ENCODE measurements around the gene EZH2.

Gene EZH2

DNA sequence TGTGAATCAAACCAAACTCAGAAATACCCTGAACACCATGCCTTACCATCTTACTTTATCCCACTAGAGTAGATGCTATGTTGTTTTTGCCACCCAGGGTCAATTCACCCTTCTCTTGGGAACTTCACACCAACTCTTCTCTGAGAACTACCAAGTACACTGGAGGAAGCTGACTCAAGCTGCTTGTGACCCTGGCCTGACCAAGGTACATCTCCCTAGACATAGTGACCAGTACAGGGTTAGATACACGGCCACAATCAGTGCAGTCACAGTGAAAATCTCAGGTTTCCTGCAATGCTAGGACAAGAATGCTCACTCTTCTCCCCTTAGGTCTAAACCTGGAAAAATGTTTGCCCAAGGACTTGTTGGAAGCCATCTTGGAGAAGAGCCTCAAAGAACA lies 31.8 kb downstream of the EZH2 start:
- DNase-seq, result no peak

DNA sequence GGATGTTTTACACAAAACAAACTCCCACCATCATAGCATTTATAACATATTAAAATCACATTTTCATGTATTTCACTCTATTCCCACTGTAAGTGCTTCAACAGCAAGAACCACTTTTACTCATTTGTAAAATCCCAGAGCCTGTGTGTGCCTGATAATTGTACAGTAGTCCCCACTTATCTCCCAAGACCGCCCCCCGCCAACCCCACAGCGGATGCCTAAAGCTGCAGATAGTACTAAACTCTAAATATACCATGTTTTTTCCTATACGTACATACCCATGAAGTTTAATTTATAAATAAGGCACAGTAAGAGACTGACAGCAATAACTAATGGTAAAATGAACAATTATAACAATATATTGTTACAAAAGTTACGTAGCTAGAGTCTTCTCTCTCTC lies 33.5 kb downstream of the EZH2 start:
- no peak for DNase-seq

DNA sequence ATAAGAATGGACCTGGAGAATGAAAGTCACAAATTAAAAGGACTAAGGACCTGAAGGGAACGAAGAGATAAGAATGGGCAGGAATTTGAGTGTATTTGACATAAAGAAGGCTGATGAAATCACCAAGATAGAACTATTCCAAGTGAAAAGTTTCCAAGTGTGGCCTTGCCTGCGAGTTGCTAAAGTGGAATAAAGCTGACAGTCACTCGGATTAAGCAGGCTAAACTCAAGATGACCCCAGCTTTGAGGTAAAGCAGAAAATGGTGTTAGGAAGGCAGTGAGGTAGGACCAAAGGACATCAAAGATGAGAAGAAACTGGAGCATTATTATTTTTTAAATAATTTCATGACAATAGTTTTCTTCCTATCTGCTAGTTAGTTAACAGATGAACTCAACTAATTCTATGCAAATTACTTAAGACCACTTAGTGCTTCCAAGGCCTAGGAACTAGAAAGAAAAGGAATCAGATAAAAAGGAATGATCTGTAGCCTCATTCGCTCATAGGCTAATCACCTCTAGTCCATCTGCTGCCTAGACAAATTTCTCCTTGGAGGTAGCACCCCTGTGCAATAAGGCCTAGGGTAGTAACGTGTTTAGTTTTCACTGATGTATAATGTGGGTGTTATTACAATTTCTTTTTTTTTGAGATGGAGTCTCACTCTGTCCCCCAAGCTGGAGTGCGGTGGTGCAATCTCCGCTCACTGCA lies 34.5 kb downstream of the EZH2 start:
- no peak for DNase-seq

DNA sequence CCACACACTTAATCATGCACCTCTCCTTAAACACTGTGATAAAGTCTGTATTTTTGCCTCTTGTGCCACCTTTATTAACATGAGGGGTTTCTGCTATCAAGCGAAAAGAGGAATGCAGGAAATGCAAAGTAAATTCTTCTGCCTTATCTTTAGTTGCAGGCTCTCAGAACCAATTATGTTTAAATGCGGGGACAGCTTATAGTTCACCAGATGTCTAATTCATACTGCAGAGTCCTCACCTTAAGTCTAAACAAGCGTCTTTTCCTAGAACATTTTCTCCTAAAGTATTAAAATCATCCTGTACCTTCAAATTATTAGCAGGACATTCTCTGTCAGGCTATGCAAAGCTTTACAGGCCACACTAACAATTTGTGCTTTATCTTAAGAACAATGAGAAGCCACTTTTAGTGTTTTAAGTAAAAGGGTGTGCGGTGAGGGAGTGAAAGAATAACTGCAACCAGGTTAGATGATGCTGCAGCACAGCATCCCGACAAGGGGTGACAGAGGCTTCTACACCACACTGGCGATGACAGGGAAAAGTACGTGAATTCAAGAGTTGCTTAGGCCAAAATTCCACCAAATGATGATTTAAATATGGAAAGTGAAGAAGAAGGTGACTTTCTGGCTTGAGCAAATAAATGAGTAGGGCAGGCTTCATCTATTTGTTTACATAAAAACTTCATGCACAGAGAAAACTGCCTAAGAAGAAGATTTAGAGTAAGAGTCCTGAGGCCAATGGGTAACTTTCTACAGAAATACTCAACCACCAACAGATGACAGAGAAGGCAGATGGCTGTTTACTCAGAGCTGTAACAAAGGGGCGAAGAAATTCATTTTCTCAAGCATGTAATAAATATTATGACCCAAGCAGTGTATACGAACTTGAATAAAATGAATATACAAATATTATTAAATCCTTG lies 36.0 kb downstream of the EZH2 start:
- DNase-seq, result no peak

DNA sequence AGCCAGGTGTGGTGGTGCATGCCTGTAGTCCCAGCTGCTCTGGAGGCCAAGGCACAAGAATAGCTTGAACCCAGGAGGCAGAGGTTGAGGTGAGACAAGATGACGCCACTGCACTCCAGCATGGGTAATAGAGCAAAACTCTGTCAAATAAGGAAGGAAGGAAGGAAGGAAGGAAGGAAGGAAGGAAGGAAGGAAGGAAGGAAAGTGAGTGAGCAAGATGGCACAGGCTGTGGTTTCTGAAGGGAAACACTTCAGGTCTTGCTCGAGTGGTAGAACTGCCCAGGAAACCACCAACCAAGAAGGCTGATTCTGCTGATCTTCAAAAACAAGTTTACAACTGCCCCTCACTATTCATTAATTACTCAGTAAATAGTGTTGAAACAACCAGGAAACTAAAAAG lies 45.2 kb downstream of the EZH2 start:
- DNase-seq, result no peak

DNA sequence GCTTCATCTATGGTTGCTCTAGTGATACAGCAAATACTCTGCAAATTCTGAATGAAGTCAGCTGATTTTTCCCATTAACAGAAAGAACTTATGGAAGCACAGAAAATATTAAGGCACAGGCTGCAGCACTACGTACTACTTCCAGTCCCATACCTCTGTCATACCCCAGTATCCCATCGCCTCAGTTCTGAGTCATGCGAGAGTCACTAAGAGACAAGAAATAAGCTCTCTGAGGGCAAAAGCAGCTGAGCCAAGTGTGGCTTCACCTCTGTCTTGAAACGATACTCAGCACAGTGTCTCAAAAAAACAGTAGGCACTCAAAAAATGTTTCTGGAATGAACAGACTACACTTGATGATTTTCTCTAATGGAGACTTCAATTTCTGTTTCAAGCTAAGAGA lies 48.2 kb downstream of the EZH2 start:
- DNase-seq, result no peak

DNA sequence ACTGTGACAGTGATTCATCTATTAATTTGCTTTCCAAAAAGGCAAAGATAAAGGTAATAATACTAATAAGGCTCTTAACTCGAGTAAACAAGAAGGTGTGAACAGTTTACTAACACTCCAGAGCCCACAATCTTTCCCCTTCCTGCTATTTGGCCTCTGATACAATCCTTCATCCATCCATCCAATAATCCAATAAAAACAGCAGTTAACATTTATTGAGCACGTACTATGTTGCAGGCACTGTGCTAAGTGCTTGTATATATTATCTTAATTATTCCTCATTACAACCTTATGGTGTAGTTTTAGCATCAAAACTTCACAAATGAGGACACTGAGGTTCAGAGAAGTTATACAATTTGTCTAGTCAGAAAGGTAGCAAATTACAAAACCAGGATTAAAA lies 49.5 kb downstream of the EZH2 start:
- no peak for DNase-seq

DNA sequence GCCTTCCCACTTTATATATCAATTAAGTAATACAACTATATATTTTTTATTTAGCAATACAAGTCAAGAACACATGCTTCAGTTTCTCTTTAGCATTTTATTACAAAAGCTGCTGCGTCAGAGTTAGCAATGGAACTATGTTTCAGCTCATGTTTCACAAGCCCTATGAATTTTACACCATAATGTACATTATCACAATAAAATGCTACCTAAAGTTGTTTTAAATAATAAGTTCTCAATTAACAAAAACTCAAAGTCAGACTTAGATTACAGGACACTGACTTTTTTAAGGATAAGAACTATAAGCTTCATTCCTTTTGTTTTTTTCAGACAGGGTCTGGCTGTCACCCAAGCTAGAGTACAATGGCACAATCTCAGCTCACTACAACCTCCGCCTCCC lies 52.3 kb downstream of the EZH2 start:
- no peak for DNase-seq

DNA sequence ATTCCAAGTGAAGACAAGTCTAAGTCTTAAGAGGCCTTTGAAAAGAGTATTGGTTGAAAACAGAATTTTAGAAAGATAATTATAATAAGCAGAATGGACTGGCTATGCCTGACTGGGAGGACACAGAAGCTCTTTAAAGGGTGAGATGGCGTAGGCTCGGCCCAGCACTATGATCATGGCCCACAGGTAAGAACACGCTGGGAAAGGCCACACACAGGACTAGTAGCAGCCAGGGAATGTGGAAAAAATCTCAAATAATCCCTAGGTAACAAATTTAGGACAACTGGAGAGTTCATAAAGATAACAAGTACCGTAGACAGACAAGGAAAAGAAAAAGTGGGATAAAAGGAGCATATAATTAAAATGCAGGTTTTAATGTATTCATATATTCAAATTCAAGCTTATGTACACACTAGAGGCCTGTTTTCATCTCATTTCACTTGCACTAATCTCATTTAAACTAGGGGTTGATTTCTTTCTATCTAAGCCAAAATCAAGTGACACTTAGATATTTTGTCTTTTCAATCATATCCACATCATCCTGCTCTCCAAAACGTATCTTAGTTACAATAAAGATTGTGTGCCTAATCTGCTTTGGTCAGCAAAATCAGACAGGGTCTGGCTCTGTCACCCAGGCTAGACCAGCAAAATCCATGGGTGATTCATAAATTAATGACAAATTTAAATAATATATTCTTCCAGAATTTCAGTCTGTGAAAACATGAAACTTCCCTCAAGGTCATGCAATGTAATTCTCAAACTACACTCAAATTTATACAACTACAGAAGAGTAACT lies 53.0 kb downstream of the EZH2 start:
- DNase-seq, result no peak

DNA sequence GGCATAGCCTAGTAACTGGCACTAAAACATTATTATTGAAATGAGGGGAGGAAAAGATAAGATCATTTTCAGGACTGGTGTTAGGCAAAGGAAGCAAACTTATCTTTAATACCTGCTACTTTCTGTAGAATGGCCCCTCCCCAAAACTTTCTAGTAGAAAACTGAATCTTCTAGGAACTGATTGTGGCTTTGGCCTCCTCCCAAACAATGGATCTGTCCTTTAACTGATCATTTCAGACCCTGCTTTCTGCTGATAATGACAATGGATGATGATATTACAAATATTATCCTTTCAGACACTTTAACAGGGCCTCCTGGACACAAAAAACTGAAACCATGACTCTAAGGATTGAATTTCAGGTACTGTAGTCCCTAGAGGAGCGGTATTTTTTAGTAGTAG lies 55.1 kb downstream of the EZH2 start:
- no peak for DNase-seq

DNA sequence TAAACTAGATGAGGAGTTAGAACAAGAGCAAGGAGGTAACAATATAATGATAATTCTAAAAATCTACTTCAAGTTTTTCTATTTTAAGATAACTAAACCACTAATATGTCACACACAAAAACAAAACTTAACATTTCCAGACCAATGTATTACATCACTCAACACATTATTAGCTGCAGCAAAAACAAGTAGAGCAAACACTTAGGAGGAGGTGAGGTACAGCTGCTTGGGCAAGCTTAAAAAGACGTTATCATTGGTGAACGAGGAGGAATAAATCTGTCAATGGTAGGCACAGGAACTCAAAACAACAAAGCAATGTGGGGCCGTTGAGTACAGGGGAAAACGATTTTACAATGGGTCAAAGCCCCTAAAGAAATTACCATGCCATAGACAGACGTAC lies 58.8 kb downstream of the EZH2 start:
- DNase-seq, result no peak

DNA sequence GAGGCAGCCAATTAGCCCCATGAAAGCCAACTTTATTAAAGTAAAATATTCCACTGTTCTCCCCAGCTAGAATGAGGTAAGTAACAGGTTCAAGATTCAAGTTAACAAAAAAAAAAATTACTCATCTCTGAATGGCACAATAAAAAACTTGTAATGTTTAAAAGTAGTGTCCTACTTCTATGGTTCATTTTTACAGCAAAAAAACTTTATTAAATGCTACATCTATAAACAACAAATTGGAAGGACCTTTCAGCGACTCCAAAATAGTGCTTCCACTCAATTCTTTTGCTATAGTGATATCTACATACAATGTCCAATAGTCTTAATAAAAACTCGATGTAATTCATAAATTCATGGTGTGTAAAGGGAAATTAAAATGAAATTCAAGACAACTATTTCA lies 59.2 kb downstream of the EZH2 start:
- no peak for DNase-seq

DNA sequence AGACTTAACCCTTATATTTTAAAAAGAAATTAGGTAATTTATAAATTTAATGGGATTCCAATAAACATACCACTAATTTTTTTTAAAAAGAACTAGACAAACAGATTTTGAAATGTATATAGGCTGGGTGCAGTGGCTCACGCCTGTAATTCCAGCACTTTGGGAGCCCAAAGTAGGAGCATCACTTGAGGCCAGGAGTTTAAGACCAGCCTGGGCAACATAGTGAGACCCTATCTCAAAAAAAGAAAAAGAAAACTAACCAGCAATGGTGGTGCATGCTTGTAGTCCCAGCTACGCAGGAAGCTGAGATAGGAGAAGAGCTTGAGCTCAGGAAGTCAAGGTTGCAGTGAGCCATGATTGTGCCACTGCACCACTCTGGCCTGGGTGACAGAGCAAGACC lies 62.7 kb downstream of the EZH2 start:
- DNase-seq, result no peak

DNA sequence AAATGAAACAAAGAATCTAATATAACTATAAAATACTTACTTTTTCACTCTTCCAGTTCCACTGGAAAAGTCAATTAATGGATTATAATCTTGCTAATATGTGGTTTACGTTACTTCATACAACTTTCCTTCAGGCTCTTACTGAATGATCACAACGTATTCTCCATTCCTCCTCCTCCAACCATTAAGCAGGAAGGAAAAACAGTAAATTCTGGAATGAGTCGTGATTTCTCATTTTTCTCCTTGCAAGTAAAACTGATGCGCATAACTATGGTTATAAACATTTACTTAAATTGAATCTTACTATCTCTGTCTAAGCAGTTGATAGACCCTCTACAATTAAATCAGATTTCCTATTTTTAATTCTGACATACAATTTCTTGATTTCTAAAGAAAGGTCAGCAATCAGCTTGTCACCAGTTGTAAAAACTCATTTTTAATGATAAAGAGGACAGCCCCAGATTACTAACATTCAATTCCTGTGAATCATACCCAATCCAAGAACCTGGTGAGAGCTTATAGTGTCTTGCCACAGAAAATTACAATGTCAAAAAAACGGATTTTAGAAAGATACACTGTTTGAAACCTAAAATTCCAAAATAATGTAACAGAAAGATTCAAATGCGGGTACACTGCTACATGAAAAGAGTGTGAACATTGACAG lies 64.3 kb downstream of the EZH2 start:
- DNase-seq, result no peak

DNA sequence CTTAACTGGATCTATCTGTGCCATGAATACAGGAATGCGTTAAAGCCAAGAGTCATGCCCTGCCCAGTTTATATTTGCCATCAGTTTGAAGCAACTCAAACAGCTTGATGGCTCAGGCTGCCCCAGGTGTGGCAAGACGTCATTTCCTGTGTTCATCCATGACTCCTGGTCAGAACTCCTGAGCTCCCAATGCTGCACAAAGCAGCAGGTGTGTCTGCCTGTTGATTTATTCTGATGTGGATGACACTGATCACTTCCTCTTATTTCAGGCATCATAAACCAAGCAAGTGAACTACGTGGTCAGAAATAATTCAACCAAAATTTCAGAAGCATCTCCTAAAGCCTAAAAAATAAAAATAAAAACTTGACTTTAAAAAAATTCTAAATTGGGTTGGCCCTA lies 68.5 kb downstream of the EZH2 start:
- DNase-seq, result no peak

DNA sequence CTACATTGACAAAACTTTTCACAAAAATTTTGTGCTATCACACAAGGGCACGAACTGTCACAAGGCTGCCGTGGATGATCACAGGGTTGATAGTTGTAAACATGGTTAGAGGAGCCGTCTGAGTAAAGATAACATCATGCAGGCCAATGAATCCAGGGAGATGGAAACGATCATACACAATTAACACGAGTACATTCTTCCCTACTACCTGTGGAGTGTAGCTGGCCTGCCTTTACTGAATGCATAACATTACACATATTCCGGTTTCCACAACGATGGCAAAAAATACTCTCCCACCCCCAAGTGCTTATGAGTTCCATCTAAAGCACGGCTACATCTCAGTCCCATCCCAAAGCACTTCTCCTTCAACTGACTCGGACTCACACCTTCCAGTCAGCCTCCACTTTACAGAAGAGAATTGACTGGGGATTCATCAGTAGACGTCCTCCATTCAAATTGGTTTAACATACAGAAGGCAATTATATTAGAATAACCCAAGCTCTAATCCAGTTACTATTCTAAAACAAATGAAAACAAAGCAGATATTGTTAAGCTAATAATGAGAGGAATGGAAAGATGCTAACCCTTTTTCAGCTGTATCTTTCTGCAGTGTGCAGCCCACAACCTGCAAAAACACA lies 69.0 kb downstream of the EZH2 start:
- no peak for DNase-seq

DNA sequence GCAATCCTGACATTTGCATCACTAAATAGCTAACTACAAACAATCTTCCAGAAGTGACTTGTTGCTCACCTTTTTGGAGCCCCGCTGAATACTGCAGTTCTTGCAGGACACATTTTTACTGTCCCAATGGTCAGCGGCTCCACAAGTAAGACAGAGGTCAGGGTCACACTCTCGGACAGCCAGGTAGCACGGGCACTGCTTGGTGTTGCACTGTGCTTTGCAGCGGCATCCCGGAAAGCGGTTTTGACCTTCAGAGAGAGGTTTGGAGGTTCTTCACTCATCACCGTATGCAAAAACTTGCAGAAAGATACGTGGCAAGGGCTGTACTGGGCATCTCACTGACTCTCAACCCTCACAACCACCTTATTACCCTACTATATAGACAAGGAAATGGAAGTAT lies 70.2 kb downstream of the EZH2 start:
- DNase-seq, result no peak

DNA sequence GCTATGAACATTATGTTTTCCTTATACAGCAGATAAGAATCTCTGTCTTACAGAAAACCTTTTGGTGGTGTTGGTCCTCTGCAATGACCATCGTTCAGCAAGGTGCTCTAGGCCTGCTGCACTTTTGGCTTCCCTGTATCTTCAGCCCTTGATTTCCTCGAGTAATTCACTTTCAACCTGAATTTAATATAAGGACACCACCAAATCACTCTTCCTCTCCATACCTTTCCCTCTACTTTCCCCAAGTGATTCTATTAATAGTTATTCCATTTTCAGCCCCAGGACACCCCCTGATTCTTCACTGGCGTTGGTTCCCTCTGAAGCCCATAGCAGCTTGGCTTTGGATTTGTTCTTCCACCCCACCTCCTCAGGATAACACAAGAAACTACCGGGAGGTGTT lies 72.2 kb downstream of the EZH2 start:
- DNase-seq, result no peak

DNA sequence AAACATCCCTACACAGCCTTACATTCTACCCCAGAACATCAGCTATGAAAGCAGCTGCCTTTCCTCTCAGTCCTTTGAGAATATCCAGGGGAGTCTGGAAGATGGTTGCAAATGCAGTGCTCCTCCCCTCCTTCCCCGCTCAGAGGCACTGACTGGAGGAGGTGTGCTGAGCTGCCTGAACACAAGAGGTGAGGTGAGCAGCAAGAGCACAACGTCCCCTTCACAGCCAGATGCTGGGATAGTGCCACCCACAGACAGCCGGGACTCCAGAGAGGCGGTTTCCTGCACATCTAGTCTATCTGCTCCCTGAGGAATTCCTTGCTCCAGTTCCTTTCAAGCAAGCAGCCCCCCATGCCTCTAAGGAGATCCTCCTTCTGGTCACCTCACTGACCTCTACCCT lies 74.2 kb downstream of the EZH2 start:
- no peak for DNase-seq

DNA sequence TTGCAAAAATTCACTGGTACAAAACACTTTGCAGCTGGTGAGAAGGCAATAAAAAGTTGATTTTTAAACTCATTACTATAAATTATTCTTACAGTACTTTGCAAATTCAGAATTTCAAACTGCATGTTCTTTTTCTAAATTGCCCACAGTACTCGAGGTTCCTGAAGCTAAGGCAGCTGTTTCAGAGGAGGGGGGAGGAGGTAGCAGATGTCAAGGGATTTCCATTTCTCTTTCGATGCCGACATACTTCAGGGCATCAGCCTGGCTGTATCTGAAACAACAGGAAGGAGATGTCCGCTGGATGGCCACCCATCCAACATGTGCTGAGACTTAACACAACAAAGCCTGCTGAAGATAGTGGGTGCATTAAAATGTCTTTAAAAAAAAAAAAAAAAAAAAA lies 76.7 kb downstream of the EZH2 start:
- DNase-seq, result no peak

DNA sequence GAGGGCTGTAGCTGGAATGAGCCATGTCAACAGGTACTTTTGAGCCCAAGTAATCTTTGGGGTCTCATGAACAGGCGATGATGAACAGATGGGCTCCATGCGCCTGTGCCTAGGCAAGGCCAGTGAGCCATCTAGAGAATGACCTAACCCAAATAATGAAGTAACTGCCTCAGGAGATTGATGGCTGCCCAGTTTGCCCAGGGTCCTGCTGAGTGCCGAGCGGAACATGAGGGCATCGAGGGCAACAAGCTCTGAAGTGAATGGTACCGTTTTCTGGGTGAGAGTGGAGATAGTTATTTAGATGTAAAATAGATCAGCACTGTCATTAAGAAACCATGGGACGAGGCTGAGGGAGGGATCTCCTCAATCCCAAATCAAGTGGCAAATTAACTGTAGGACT lies 77.9 kb downstream of the EZH2 start:
- no peak for DNase-seq

DNA sequence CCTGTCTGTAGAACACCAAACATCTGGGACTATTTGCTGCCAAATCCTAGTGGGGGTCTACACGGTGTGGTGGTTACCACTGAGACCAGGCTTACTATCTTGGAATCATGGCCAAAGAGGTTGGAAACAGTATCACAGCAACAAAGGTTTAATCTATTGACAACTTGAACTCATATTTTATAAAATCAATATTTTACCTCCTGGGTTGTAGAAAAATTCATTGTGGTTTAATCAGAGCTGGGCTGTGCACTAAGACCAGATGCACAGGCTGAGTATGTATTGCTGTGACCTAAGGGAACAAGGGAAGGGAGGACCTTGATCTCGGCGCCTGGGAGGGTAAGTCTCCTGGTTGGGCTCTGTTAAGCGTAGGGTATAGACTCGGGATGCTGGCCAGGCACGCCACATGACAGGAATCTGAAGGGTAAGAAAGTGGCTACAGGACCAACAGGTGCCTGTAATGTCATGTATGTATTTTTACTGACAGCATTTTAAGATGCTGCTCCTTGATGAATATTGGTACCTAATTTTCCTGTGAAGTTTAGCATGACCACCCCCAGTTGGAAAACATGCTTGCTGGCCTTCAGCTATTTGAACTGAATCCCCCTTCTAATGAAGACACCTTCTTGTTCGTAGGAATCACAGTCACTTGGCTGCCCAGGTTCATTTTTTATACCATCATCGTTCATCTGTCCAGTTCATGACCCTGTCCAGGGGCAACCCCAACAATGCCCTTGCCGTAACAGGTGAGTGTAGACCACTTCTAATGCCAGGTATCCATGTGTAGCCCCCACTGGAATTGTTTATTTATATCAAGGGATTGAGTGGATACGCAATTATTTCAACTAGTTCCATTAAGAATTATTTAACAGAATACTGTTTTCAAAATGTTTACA lies 79.5 kb downstream of the EZH2 start:
- DNase-seq, result no peak

Measured in activated naive CD4-positive, alpha-beta T cell treated with Interleukin-2 at 50 U/mL for 16 hours (primary cell).